Measurements from ENCODE around the gene WIPF3. TPM values are rescaled to one million over a fixed set of nuclear protein-coding genes. Genes with fewer than 3 reads are reported as not detected.

WIPF3 gene
- total and polyA plus RNA-seq, 10 of the 15 experiments (the other 5 are each of a cell fraction or from before 2014, with no cell fraction given): 0.03 to 0.05 TPM; not detected in 8

DNA sequence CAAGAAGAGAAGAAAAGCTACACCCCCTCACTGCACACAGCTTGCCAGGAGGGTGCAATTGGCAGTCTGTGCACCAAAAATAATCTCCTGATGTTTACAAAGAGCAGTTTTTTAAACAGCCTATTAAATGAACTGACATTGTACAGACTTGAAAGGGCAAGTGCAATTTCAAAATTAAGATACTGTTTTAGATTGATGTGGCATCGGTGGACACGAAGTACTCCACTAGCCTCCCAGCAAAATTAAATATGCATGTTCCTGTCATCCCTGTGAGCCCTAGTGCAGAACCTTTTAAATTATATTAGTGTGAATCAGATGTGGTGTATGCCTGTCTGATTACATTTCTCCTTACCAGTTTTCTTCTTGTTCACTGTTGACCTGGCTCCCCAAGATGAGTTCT is 87.9 kb downstream of the WIPF3 start:
- H2AFZ ChIP-seq (ENCODE audit: control insufficient read depth, low read depth, low read length): no peak overlapping the region
- no peak overlapping the region for H3K27ac ChIP-seq (ENCODE audit: control insufficient read depth, insufficient read depth)
- ChIA-PET SMC1A (ENCODE audit: uncharacterized antibody, unreplicated experiment) (interaction anchor here (0.7 to 1.0 kb wide), 2 partner anchors 21 to 109 kb away, joined by 3 read pairs; no protein-coding TSS in a partner anchor), POLR2A (no interaction called here), RAD21 (ENCODE audit: unreplicated experiment) (no interaction called here), CTCF (no interaction called here)
- no peak overlapping the region for H3K9ac ChIP-seq (ENCODE audit: control insufficient read depth, insufficient read depth, low read length)
- no peak for FAIRE-seq
- no peaks in the 10 kb centered on the region for H3K4me1 ChIP-seq (ENCODE audit: control insufficient read depth, insufficient read depth, low read length)
- BruUV-seq (replicated peaks): no TSS peak
- no peaks in the 10 kb centered on the region for H3K9me3 ChIP-seq (replicated peaks; ENCODE audit: control insufficient read depth, insufficient read depth, low read length)
- TF ChIP-seq ZBED1 (IDR thresholded peaks at IDR 0.05; ENCODE audit: borderline replicate concordance) (no peak), ETV6 (conservative IDR thresholded peaks at IDR 0.05 in 1 of 2, IDR thresholded peaks at IDR 0.05 in 1 of 2; ENCODE audit: borderline replicate concordance in 1 of 2, low read depth in 1 of 2) (no peak), JUND (IDR thresholded peaks at IDR 0.05; ENCODE audit: low read depth, low read length) (no peak), NFYA (IDR thresholded peaks at IDR 0.05; ENCODE audit: borderline replicate concordance, low read depth, low read length) (no peak), MYC (IDR thresholded peaks at IDR 0.05; ENCODE audit: insufficient read depth, insufficient read length, insufficient replicate concordance, low read length, severe bottlenecking) (no peak), CHD1 (IDR thresholded peaks at IDR 0.05; ENCODE audit: low read depth, low read length) (no peak), BACH1 (IDR thresholded peaks at IDR 0.05; ENCODE audit: borderline replicate concordance) (no peak), WRNIP1 (IDR thresholded peaks at IDR 0.05; ENCODE audit: borderline replicate concordance, low read depth, low read length) (no peak)
- TF ChIP-seq, protein P1, sequence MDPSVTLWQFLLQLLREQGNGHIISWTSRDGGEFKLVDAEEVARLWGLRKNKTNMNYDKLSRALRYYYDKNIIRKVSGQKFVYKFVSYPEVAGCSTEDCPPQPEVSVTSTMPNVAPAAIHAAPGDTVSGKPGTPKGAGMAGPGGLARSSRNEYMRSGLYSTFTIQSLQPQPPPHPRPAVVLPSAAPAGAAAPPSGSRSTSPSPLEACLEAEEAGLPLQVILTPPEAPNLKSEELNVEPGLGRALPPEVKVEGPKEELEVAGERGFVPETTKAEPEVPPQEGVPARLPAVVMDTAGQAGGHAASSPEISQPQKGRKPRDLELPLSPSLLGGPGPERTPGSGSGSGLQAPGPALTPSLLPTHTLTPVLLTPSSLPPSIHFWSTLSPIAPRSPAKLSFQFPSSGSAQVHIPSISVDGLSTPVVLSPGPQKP (IDR thresholded peaks at IDR 0.05; ENCODE audit: low read depth, low read length): no peak
- TF ChIP-seq, protein P2, sequence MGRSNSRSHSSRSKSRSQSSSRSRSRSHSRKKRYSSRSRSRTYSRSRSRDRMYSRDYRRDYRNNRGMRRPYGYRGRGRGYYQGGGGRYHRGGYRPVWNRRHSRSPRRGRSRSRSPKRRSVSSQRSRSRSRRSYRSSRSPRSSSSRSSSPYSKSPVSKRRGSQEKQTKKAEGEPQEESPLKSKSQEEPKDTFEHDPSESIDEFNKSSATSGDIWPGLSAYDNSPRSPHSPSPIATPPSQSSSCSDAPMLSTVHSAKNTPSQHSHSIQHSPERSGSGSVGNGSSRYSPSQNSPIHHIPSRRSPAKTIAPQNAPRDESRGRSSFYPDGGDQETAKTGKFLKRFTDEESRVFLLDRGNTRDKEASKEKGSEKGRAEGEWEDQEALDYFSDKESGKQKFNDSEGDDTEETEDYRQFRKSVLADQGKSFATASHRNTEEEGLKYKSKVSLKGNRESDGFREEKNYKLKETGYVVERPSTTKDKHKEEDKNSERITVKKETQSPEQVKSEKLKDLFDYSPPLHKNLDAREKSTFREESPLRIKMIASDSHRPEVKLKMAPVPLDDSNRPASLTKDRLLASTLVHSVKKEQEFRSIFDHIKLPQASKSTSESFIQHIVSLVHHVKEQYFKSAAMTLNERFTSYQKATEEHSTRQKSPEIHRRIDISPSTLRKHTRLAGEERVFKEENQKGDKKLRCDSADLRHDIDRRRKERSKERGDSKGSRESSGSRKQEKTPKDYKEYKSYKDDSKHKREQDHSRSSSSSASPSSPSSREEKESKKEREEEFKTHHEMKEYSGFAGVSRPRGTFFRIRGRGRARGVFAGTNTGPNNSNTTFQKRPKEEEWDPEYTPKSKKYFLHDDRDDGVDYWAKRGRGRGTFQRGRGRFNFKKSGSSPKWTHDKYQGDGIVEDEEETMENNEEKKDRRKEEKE (IDR thresholded peaks at IDR 0.05): no peak
- TF ChIP-seq, protein P3, sequence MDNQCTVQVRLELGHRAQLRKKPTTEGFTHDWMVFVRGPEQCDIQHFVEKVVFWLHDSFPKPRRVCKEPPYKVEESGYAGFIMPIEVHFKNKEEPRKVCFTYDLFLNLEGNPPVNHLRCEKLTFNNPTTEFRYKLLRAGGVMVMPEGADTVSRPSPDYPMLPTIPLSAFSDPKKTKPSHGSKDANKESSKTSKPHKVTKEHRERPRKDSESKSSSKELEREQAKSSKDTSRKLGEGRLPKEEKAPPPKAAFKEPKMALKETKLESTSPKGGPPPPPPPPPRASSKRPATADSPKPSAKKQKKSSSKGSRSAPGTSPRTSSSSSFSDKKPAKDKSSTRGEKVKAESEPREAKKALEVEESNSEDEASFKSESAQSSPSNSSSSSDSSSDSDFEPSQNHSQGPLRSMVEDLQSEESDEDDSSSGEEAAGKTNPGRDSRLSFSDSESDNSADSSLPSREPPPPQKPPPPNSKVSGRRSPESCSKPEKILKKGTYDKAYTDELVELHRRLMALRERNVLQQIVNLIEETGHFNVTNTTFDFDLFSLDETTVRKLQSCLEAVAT (IDR thresholded peaks at IDR 0.05): no peak
- H3K36me3 ChIP-seq (ENCODE audit: control insufficient read depth in 2 of 2, insufficient read depth in 2 of 2, low read length in 1 of 2): no peaks in the 10 kb centered on the region
- intact Hi-C loops (cut with micrococcal nuclease; ENCODE audit: unreplicated experiment): no loop called here
- DNase-seq (ENCODE audit: low read depth, low spot score): no peak
- H3K4me2 ChIP-seq (ENCODE audit: control insufficient read depth, insufficient read depth): no peak overlapping the region
- no peaks in the 10 kb centered on the region for H3K27me3 ChIP-seq (replicated peaks in 1 of 2; ENCODE audit: control insufficient read depth in 2 of 2, insufficient read depth in 2 of 2, low read length in 1 of 2)
- in situ Hi-C loops (cut with MboI): no loop called here
- H4K20me1 ChIP-seq (ENCODE audit: control insufficient read depth, insufficient read depth): no peaks in the 10 kb centered on the region
- 50% methylated on average over 2 of the region's 2 CpGs for WGBS (ENCODE audit: insufficient coverage, insufficient replicate concordance, low lambda C conversion rate, missing lambda C conversion rate)
- ATAC-seq: no peak
- no peaks in the 10 kb centered on the region for H3K79me2 ChIP-seq (ENCODE audit: control insufficient read depth, insufficient read depth, low read length)
- no peak overlapping the region for H3K4me3 ChIP-seq

All from GM12878 (cell line).